GM12801 (cell line): ENCODE measurements around the gene TRABD2B.

Source experiments
- TF ChIP-seq, protein P1 (sequence below): IDR thresholded peaks from one replicate; pipeline ENCODE4 v1.5.1; 2011; ENCODE audit warnings: control low read depth; ENCODE audit not compliant: insufficient read length; ENCODE audit errors: extremely low read depth

Gene TRABD2B

DNA sequence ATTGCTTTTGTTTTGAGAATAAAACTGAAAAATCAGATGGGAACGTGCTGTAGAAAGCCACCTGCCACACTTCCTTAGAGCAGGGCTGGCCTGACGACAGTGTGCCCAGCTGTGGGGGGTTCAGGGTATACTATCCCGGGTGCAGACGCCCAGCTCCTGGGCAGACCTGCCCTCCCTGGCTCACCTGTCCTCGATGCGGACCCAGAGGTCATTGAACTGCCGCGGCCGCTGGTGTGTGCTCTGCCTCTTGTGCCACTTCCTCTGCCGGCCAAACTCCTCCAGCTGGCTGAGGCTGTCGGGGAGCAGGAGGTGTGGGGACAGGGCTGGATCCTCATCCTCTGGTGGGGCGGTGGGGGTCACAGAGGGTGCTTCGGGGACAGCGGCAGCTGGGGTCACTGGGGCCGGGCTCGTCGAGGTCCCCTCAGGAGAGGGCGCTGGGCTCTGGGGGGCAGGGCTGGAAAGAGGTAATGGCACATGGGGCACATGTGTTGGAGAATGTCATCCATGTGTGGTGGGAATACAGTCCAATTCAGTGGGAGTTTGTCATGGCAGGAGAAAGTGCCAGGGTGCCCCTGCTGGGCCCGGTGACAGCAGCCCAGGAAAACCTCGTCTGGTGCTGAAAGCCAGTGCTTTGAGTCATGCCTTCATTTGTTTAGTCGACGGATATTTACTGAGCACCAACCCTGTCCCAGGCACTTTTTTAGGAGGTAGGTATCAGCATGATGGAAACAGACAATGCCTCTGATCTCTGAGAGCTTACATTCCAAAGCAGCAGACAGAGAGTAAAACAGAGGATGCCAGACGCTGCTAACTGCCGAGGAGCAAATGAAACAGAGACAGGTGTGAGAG is 222.0 kb downstream of the TRABD2B start:
- TF ChIP-seq, protein P1, sequence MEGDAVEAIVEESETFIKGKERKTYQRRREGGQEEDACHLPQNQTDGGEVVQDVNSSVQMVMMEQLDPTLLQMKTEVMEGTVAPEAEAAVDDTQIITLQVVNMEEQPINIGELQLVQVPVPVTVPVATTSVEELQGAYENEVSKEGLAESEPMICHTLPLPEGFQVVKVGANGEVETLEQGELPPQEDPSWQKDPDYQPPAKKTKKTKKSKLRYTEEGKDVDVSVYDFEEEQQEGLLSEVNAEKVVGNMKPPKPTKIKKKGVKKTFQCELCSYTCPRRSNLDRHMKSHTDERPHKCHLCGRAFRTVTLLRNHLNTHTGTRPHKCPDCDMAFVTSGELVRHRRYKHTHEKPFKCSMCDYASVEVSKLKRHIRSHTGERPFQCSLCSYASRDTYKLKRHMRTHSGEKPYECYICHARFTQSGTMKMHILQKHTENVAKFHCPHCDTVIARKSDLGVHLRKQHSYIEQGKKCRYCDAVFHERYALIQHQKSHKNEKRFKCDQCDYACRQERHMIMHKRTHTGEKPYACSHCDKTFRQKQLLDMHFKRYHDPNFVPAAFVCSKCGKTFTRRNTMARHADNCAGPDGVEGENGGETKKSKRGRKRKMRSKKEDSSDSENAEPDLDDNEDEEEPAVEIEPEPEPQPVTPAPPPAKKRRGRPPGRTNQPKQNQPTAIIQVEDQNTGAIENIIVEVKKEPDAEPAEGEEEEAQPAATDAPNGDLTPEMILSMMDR, result no peak

- TF ChIP-seq, protein P1, result no peak
Observed at GRCh38 chr1:47772960-47773682, 224.1 kb downstream of the TRABD2B start.

- TF ChIP-seq, protein P1, result no peak
Observed at GRCh38 chr1:47772281-47772680, 224.9 kb downstream of the TRABD2B start.

DNA sequence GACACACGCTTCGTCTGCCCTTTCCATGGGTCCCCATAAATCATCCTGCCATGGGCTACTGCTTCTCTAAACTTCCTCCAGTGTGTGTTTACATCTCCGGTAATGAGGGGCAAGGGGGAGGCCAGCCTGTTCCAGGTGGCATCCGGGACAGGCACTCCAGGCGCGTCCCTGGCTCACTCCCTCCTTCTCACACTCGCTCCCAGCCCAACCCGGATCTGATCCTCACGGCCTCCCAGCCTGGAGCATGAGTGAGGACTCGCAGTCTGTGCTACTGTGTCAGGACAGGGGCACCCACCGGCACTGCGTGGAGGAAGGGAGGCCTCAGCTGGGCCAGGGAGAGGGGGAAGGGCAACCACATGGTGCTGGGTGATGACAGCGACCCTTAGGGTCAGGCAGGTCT is 225.4 kb downstream of the TRABD2B start:
- TF ChIP-seq, protein P1, result no peak

- TF ChIP-seq, protein P1, result no peak
Observed at GRCh38 chr1:47769983-47770382, 227.2 kb downstream of the TRABD2B start.

GRCh38 chr1:47769295-47769694 is 227.9 kb downstream of the TRABD2B start:
- TF ChIP-seq, protein P1, result no peak

- TF ChIP-seq, protein P1, result no peak
Observed at GRCh38 chr1:47767741-47768100, 229.5 kb downstream of the TRABD2B start.
